WTC11 (cell line): ENCODE data around the gene LIMCH1. TPM values are rescaled to one million over a fixed set of nuclear protein-coding genes. Genes with fewer than 3 reads are reported as not detected.

Source experiments
- ATAC-seq: fragments of 200-7000 bp; cut with Tn5 transposase; 2 replicates; pipeline ENCODE4 v1.10.0; 2021; ENCODE audit warnings: mild to moderate bottlenecking, moderate library complexity
- CTCF ChIA-PET: fragments of 300-600 bp; sonication (Branson Sonifier 250); formaldehyde crosslinking; loops from one replicate; lab custom pipeline; 2021; ENCODE audit warnings: antibody characterized with exemption; lab: Charles Lee
- POLR2A ChIA-PET: fragments of 350-600 bp; sonication (Branson Sonifier 250); formaldehyde crosslinking; loops from one replicate; lab custom pipeline; 2021; ENCODE audit warnings: antibody characterized with exemption; lab: Charles Lee
- DNase-seq: peaks from one replicate; pipeline ENCODE4 v3.0.0; 2021; ENCODE audit warnings: low spot score
- H3K27ac Mint-ChIP-seq: 2 replicates; pipeline ENCODE4 v1.8.0; 2021; ENCODE audit warnings: mixed read lengths
- H3K27me3 Mint-ChIP-seq: 2 replicates; pipeline ENCODE4 v1.8.0; 2021; ENCODE audit warnings: low read depth, mild to moderate bottlenecking, moderate library complexity, mixed read lengths
- H3K36me3 Mint-ChIP-seq: 2 replicates; pipeline ENCODE4 v1.8.0; 2021; ENCODE audit warnings: mixed read lengths
- H3K4me1 Mint-ChIP-seq: 2 replicates; pipeline ENCODE4 v1.8.0; 2022; ENCODE audit warnings: mixed read lengths
- H3K4me3 Mint-ChIP-seq: 2 replicates; pipeline ENCODE4 v1.8.0; 2021; ENCODE audit warnings: mild to moderate bottlenecking, moderate library complexity, mixed read lengths
- H3K9me3 Mint-ChIP-seq: 2 replicates; pipeline ENCODE4 v1.8.0; 2021; ENCODE audit warnings: mixed read lengths
- AR ChIP-seq: fragments of 250-450 bp; sonication (Bioruptor Pico); IDR thresholded peaks from 2 replicates; pipeline ENCODE4 v1.9.0; 2021; ENCODE audit warnings: mild to moderate bottlenecking
- CBFB ChIP-seq: sonication (generic); formaldehyde crosslinking; IDR thresholded peaks from 2 replicates; pipeline ENCODE4 v1.8.1; 2022; ENCODE audit warnings: mild to moderate bottlenecking, low read depth, missing genetic modification reagents
- CREM ChIP-seq: sonication (generic); formaldehyde crosslinking; IDR thresholded peaks from 2 replicates; pipeline ENCODE4 v1.8.1; 2022; ENCODE audit warnings: mild to moderate bottlenecking, missing genetic modification reagents, moderate library complexity
- GABPB1 ChIP-seq: sonication (generic); formaldehyde crosslinking; IDR thresholded peaks from 2 replicates; pipeline ENCODE4 v1.8.1; 2023; ENCODE audit warnings: mild to moderate bottlenecking, missing genetic modification reagents
- IRF1 ChIP-seq: sonication (generic); formaldehyde crosslinking; IDR thresholded peaks from 2 replicates; pipeline ENCODE4 v1.8.0; 2023; ENCODE audit warnings: missing genetic modification reagents
- KAT7 ChIP-seq: sonication (generic); formaldehyde crosslinking; IDR thresholded peaks from 2 replicates; pipeline ENCODE4 v1.8.1; 2023; ENCODE audit warnings: missing genetic modification reagents, mild to moderate bottlenecking, borderline replicate concordance
- NR1H2 ChIP-seq: sonication (generic); formaldehyde crosslinking; IDR thresholded peaks from 2 replicates; pipeline ENCODE4 v1.9.0; 2021; ENCODE audit warnings: mild to moderate bottlenecking, moderate library complexity, missing genetic modification reagents
- NR2C2 ChIP-seq: sonication (generic); formaldehyde crosslinking; IDR thresholded peaks from 2 replicates; pipeline ENCODE4 v1.8.0; 2022; ENCODE audit warnings: mild to moderate bottlenecking, missing genetic modification reagents
- OVOL2 ChIP-seq: fragments of 250-450 bp; sonication (Bioruptor Pico); IDR thresholded peaks from 2 replicates; pipeline ENCODE4 v1.9.0; 2021; ENCODE audit warnings: mild to moderate bottlenecking, borderline replicate concordance
- RORB ChIP-seq: fragments of 250-450 bp; sonication (Bioruptor Pico); IDR thresholded peaks from 2 replicates; pipeline ENCODE4 v1.9.0; 2021; ENCODE audit warnings: mild to moderate bottlenecking
- SMAD3 ChIP-seq: sonication (generic); formaldehyde crosslinking; IDR thresholded peaks from 2 replicates; pipeline ENCODE4 v1.8.0; 2022; ENCODE audit warnings: missing genetic modification reagents, mild to moderate bottlenecking, borderline replicate concordance
- SOX15 ChIP-seq: fragments of 250-450 bp; sonication (Bioruptor Pico); IDR thresholded peaks from 2 replicates; pipeline ENCODE4 v1.9.0; 2021; ENCODE audit warnings: mild to moderate bottlenecking
- SP1 ChIP-seq: sonication (generic); formaldehyde crosslinking; conservative IDR thresholded peaks from 2 replicates; pipeline ENCODE4 v1.8.1; 2022; ENCODE audit warnings: missing genetic modification reagents
- TEAD1 ChIP-seq: sonication (generic); formaldehyde crosslinking; IDR thresholded peaks from 2 replicates; pipeline ENCODE4 v1.8.0; 2022; ENCODE audit warnings: mild to moderate bottlenecking, missing genetic modification reagents
- ZNF232 ChIP-seq: sonication (generic); formaldehyde crosslinking; IDR thresholded peaks from 2 replicates; pipeline ENCODE4 v1.8.0; 2022; ENCODE audit warnings: mild to moderate bottlenecking, missing genetic modification reagents
- ZNF263 ChIP-seq: sonication (generic); formaldehyde crosslinking; IDR thresholded peaks from 2 replicates; pipeline ENCODE4 v1.8.1; 2022; ENCODE audit warnings: low read depth, mild to moderate bottlenecking, moderate library complexity, missing genetic modification reagents
- ZNF317 ChIP-seq: sonication (generic); formaldehyde crosslinking; IDR thresholded peaks from 2 replicates; pipeline ENCODE4 v1.8.1; 2023; ENCODE audit warnings: low read depth, mild to moderate bottlenecking, moderate library complexity, missing genetic modification reagents, borderline replicate concordance
- ZNF416 ChIP-seq: fragments of 250-450 bp; sonication (Bioruptor Pico); IDR thresholded peaks from 2 replicates; pipeline ENCODE4 v1.9.0; 2021; ENCODE audit warnings: mild to moderate bottlenecking, inconsistent platforms
- ZNF423 ChIP-seq: fragments of 250-450 bp; sonication (Bioruptor Pico); IDR thresholded peaks from 2 replicates; pipeline ENCODE4 v2.1.2; 2022; ENCODE audit warnings: mild to moderate bottlenecking, moderate library complexity
- total RNA-seq: library from RNA; stranded (reverse); gene quantifications from 3 replicates; pipeline ENCODE4 v1.2.3, GENCODE V29; 2021
- TF ChIP-seq, protein P1 (sequence below): fragments of 250-450 bp; sonication (Bioruptor Pico); IDR thresholded peaks from 2 replicates; pipeline ENCODE4 v1.9.0; 2021; ENCODE audit warnings: moderate library complexity, mild to moderate bottlenecking, inconsistent platforms, borderline replicate concordance
- TF ChIP-seq, protein P2 (sequence below): sonication (generic); formaldehyde crosslinking; IDR thresholded peaks from 2 replicates; pipeline ENCODE4 v1.8.1; 2023; ENCODE audit warnings: mild to moderate bottlenecking, missing genetic modification reagents
- TF ChIP-seq, protein P3 (sequence below): sonication (generic); formaldehyde crosslinking; IDR thresholded peaks from 2 replicates; pipeline ENCODE4 v1.8.0; 2022; ENCODE audit warnings: mild to moderate bottlenecking, missing genetic modification reagents
- TF ChIP-seq, protein P4 (sequence below): sonication (generic); formaldehyde crosslinking; IDR thresholded peaks from 2 replicates; pipeline ENCODE4 v1.8.1; 2023; ENCODE audit warnings: mild to moderate bottlenecking, moderate library complexity, missing genetic modification reagents
- TF ChIP-seq, protein P5 (sequence below): sonication (generic); formaldehyde crosslinking; IDR thresholded peaks from 2 replicates; pipeline ENCODE4 v1.8.1; 2022; ENCODE audit warnings: mild to moderate bottlenecking, moderate library complexity, missing genetic modification reagents

LIMCH1 gene
- total RNA-seq, 1 experiment from 2014 or later, result 0.92 TPM

DNA sequence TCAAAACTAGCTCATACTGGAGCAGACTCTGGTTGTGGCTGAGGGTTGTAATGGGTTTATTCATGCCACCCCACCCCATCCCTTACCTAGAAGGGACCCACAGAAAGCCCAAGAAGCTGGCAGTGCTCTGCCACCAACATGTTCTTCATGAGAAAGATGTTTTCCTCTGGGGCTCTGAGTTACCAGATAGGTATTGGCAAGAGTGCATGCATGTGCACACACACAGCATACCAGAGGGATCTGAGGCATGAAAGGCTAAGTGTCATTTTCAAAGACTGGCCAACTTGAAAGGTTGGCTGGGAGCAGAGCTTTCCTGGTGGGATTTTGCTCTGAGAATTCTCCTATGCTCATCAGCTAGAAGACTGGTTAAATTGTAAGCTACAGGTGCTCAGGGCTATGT is 145.4 kb downstream of the LIMCH1 start:
- TF ChIP-seq NR1H2 (CRISPR knock-in tag) (no peak), ZNF423 (CRISPR knock-in tag) (no peak), GABPB1 (no peak), RORB (CRISPR knock-in tag) (no peak), ZNF232 (CRISPR knock-in tag) (no peak), OVOL2 (CRISPR knock-in tag) (no peak), AR (CRISPR knock-in tag) (no peak), TEAD1 (no peak), CREM (CRISPR knock-in tag) (no peak)
- TF ChIP-seq, protein P1, sequence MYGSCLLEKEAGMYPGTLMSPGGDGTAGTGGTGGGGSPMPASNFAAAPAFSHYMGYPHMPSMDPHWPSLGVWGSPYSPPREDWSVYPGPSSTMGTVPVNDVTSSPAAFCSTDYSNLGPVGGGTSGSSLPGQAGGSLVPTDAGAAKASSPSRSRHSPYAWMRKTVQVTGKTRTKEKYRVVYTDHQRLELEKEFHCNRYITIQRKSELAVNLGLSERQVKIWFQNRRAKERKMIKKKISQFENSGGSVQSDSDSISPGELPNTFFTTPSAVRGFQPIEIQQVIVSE (CRISPR knock-in tag), result no peak
- TF ChIP-seq, all 79 proteins: peak for 0
- no peaks in the 10 kb centered on the region for H3K9me3 Mint-ChIP-seq
- H3K4me1 Mint-ChIP-seq, result no peaks in the 10 kb centered on the region
- ATAC-seq (no peak), DNase-seq (no peak)
- H3K27ac Mint-ChIP-seq, result no peak overlapping the region
- H3K36me3 Mint-ChIP-seq, result no peaks in the 10 kb centered on the region
- H3K4me3 Mint-ChIP-seq, result no peak overlapping the region
- H3K27me3 Mint-ChIP-seq, result peaks cover 6% of the 10 kb centered on the region; the same call in 1 of the 2 replicates
- ChIA-PET CTCF (interaction anchor here (0.8 kb wide), 1 partner anchor 38 kb away, joined by 4 read pairs; no protein-coding TSS in a partner anchor), POLR2A (no interaction called here)

- ChIA-PET POLR2A (no interaction called here), CTCF (no interaction called here)
- Mint-ChIP-seq H3K36me3 (no peaks in the 10 kb centered on the region), H3K4me1 (no peaks in the 10 kb centered on the region), H3K4me3 (no peak overlapping the region), H3K27ac (no peak overlapping the region), H3K27me3 (peaks cover 6% of the 10 kb centered on the region; the same call in 1 of the 2 replicates), H3K9me3 (no peaks in the 10 kb centered on the region)
- TF ChIP-seq, protein P2, sequence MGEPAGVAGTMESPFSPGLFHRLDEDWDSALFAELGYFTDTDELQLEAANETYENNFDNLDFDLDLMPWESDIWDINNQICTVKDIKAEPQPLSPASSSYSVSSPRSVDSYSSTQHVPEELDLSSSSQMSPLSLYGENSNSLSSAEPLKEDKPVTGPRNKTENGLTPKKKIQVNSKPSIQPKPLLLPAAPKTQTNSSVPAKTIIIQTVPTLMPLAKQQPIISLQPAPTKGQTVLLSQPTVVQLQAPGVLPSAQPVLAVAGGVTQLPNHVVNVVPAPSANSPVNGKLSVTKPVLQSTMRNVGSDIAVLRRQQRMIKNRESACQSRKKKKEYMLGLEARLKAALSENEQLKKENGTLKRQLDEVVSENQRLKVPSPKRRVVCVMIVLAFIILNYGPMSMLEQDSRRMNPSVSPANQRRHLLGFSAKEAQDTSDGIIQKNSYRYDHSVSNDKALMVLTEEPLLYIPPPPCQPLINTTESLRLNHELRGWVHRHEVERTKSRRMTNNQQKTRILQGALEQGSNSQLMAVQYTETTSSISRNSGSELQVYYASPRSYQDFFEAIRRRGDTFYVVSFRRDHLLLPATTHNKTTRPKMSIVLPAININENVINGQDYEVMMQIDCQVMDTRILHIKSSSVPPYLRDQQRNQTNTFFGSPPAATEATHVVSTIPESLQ (CRISPR knock-in tag), result no peak
- no peak for TF ChIP-seq IRF1
- TF ChIP-seq KAT7, result no peak
- TF ChIP-seq ZNF416, result no peak
- no peak for TF ChIP-seq ZNF232 (CRISPR knock-in tag)
- TF ChIP-seq, protein P1 (CRISPR knock-in tag), result no peak
- TF ChIP-seq, protein P3, sequence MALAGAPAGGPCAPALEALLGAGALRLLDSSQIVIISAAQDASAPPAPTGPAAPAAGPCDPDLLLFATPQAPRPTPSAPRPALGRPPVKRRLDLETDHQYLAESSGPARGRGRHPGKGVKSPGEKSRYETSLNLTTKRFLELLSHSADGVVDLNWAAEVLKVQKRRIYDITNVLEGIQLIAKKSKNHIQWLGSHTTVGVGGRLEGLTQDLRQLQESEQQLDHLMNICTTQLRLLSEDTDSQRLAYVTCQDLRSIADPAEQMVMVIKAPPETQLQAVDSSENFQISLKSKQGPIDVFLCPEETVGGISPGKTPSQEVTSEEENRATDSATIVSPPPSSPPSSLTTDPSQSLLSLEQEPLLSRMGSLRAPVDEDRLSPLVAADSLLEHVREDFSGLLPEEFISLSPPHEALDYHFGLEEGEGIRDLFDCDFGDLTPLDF (CRISPR knock-in tag), result no peak
- no peak for TF ChIP-seq CBFB (CRISPR knock-in tag)
- TF ChIP-seq SMAD3 (CRISPR knock-in tag), result no peak
- TF ChIP-seq SOX15 (CRISPR knock-in tag), result no peak
- TF ChIP-seq NR2C2 (CRISPR knock-in tag), result no peak
- TF ChIP-seq ZNF317, result no peak
- TF ChIP-seq, protein P4, sequence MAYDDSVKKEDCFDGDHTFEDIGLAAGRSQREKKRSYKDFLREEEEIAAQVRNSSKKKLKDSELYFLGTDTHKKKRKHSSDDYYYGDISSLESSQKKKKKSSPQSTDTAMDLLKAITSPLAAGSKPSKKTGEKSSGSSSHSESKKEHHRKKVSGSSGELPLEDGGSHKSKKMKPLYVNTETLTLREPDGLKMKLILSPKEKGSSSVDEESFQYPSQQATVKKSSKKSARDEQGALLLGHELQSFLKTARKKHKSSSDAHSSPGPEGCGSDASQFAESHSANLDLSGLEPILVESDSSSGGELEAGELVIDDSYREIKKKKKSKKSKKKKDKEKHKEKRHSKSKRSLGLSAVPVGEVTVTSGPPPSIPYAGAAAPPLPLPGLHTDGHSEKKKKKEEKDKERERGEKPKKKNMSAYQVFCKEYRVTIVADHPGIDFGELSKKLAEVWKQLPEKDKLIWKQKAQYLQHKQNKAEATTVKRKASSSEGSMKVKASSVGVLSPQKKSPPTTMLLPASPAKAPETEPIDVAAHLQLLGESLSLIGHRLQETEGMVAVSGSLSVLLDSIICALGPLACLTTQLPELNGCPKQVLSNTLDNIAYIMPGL, result no peak
- TF ChIP-seq SP1 (CRISPR knock-in tag), result no peak
- no peak for TF ChIP-seq NR1H2 (CRISPR knock-in tag)
- TF ChIP-seq, protein P5, sequence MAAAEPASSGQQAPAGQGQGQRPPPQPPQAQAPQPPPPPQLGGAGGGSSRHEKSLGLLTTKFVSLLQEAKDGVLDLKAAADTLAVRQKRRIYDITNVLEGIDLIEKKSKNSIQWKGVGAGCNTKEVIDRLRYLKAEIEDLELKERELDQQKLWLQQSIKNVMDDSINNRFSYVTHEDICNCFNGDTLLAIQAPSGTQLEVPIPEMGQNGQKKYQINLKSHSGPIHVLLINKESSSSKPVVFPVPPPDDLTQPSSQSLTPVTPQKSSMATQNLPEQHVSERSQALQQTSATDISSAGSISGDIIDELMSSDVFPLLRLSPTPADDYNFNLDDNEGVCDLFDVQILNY, result no peak
- no peak for TF ChIP-seq ZNF263 (CRISPR knock-in tag)
- DNase-seq (no peak), ATAC-seq (no peak)
These were observed 148.9 kb downstream of the LIMCH1 start for GRCh38 chr4:41686893-41687292.
